SH-SY5Y (cell line): ENCODE data around the gene KCNG2.

Experiments
- GATA2 ChIP-seq: IDR thresholded peaks from 2 replicates; pipeline ENCODE4 v1.6.1; 2011; ENCODE audit warnings: mild to moderate bottlenecking, low read depth, low read length
- GATA3 ChIP-seq: IDR thresholded peaks from 2 replicates; pipeline ENCODE4 v1.6.1; 2011; ENCODE audit warnings: low read depth, mild to moderate bottlenecking, low read length, moderate library complexity

KCNG2 gene

DNA sequence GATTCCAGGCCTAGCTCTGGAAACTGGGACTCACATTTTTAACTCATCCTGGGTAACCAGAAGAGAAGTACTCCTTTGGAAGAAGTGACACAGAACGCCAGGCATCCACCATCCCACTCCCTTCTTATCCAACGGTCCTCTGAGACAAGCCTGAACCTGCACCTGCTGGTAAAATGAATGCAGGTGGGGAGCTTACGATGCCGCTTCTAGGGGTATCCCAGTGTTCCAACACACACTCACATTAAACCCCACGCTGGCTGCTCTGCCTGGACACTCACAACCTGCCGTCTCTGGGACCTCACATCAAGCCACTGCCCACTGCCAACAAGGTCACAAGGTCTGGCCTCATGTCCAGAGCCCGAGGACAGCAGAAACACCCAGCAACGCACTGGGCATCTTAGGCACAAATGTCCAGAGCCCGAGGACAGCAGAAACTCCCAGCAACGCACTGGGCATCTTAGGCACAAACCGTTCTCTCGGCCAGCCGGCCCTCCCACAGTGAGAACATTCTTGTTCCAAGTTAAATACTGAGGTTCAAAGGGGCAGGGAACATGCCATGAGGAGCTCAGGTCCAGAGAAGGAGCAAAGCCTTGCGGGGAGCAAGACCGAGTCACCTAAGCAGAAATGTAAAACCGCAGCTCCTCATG lies 143.9 kb downstream of the KCNG2 start:
- TF ChIP-seq GATA2 (no peak), GATA3 (no peak)

- TF ChIP-seq GATA2 (no peak), GATA3 (no peak)
Measured at GRCh38 chr18:79942211-79942610, 144.5 kb downstream of the KCNG2 start.

- no peak for TF ChIP-seq GATA3
- no peak for TF ChIP-seq GATA2
Measured at GRCh38 chr18:79942786-79943607, 145.3 kb downstream of the KCNG2 start.

GRCh38 chr18:79943608-79944125 lies 145.9 kb downstream of the KCNG2 start:
- TF ChIP-seq GATA3 (no peak), GATA2 (no peak)

- TF ChIP-seq GATA2: no peak
Measured at GRCh38 chr18:79944126-79944731, 146.5 kb downstream of the KCNG2 start.

- TF ChIP-seq GATA3 (no peak), GATA2 (no peak)
Measured at GRCh38 chr18:79944746-79945117, 147.0 kb downstream of the KCNG2 start.

GRCh38 chr18:79945118-79946042 lies 147.6 kb downstream of the KCNG2 start:
- TF ChIP-seq GATA2 (no peak), GATA3 (no peak)

- TF ChIP-seq GATA2: no peak
- TF ChIP-seq GATA3: no peak
Measured at GRCh38 chr18:79947054-79947755, 149.5 kb downstream of the KCNG2 start.

GRCh38 chr18:79947881-79948610 lies 150.3 kb downstream of the KCNG2 start:
- TF ChIP-seq GATA3 (no peak), GATA2 (no peak)

DNA sequence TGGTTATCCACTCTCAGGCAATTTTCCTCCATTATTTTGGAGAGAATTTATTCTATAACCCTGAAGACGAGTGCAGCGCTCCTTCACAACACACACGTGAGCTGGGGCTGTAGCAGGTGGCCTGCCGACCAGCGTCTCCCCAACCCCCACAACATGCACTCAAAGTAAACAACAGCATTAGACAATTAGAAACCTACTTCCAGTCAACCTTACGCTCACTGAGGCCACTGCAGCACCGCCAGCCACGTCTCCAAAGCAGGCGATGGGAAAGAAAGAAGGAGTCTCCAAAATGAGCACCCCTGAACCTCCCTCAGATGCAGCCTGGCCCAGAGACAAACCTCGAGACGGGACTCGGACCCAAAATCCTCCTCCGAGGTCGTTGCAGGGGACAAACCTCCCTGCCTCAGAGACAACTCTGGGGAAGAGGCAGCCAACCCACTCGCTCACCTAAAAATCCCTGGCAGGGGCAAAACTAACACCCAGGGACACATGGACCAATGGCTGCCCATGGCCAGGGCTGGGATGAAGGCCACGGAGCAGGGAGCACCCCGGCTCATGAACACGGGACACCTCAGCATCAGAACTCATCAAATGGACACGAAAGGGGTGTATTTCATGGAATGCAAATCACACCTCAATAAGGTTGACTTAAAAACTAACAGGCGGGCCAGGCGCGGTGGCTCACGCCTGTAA lies 151.1 kb downstream of the KCNG2 start:
- TF ChIP-seq GATA3: no peak
- no peak for TF ChIP-seq GATA2
